H1 (cell line): ENCODE data around the gene JUP. TPM values are rescaled to one million over a fixed set of nuclear protein-coding genes. Genes with fewer than 3 reads are reported as not detected.

Experiments
- CTCF ChIA-PET: fragments of 300-600 bp; sonication (Branson Sonifier 250); formaldehyde crosslinking; loops from one replicate; lab custom pipeline; 2021; ENCODE audit not compliant: partially characterized antibody; lab: Charles Lee
- POLR2A ChIA-PET: fragments of 300-600 bp; sonication (Branson Sonifier 250); formaldehyde crosslinking; loops from one replicate; lab custom pipeline; 2021; ENCODE audit warnings: inconsistent platforms; ENCODE audit not compliant: partially characterized antibody; lab: Charles Lee
- DNase-seq, 2 experiments: peaks; one replicate each; pipeline versions ENCODE4 v3.0.0 to v3.0.0-alpha.2; 2010 to 2022; ENCODE audit warnings: low spot score in 2 of 2, low read depth in 1 of 2, mixed read lengths in 1 of 2
- FAIRE-seq: peaks from 2 replicates; lab custom pipeline; 2011; peaks lifted over from hg19 to GRCh38; lab: Jason Lieb, UNC
- H2AFZ ChIP-seq: 2 replicates; pipeline ENCODE4 v1.8.1; 2012; ENCODE audit warnings: low read length, inconsistent platforms
- H2AK5ac ChIP-seq: 2 replicates; pipeline ENCODE4 v1.6.1; 2013; ENCODE audit warnings: low read depth, low read length
- H2BK120ac ChIP-seq: replicated peaks from 2 replicates; pipeline ENCODE3; 2013; ENCODE audit warnings: low read depth, low read length, inconsistent platforms
- H2BK12ac ChIP-seq: 2 replicates; pipeline ENCODE4 v1.6.1; 2013; ENCODE audit warnings: low read depth, low read length
- H2BK15ac ChIP-seq: 2 replicates; pipeline ENCODE4 v1.6.1; 2013; ENCODE audit warnings: low read length
- H2BK20ac ChIP-seq: 2 replicates; pipeline ENCODE4 v1.6.1; 2013; ENCODE audit warnings: low read length
- H2BK5ac ChIP-seq: 2 replicates; pipeline ENCODE4 v1.6.1; 2013; ENCODE audit warnings: low read depth, low read length
- H3K14ac ChIP-seq: 2 replicates; pipeline ENCODE4 v1.6.1; 2013; ENCODE audit warnings: inconsistent platforms; ENCODE audit not compliant: insufficient read length
- H3K18ac ChIP-seq: 2 replicates; pipeline ENCODE4 v1.6.1; 2013; ENCODE audit warnings: low read length; ENCODE audit errors: extremely low read depth
- H3K23ac ChIP-seq: 2 replicates; pipeline ENCODE4 v1.6.1; 2013; ENCODE audit warnings: inconsistent platforms; ENCODE audit not compliant: insufficient read length
- H3K23me2 ChIP-seq: 2 replicates; pipeline ENCODE4 v1.6.1; 2013; ENCODE audit warnings: low read depth, low read length
- H3K27ac ChIP-seq: 2 replicates; pipeline ENCODE4 v1.6.1; 2011; ENCODE audit warnings: low read depth, low read length, inconsistent platforms
- H3K27me3 ChIP-seq, 4 experiments: replicated peaks in 1 of 4; 1 replicate in 1 of 4; 2 replicates in 3 of 4; pipeline versions ENCODE4 v1.6.1 to v1.8.1; 2011 to 2013; ENCODE audit warnings: low read length in 3 of 4, mild to moderate bottlenecking in 3 of 4, inconsistent platforms in 2 of 4, mixed read lengths in 2 of 4, moderate library complexity in 1 of 4; ENCODE audit not compliant: control insufficient read depth in 3 of 4, insufficient read depth in 3 of 4; ENCODE audit errors: extremely low read depth in 1 of 4
- H3K36me3 ChIP-seq, 4 experiments: 2 replicates each; pipeline versions ENCODE4 v1.6.1 to v1.8.1; 2011 to 2013; ENCODE audit warnings: mild to moderate bottlenecking in 4 of 4, low read length in 3 of 4, moderate library complexity in 2 of 4, control low read depth in 1 of 4, inconsistent platforms in 1 of 4; ENCODE audit not compliant: insufficient read depth in 4 of 4, control insufficient read depth in 2 of 4
- H3K4ac ChIP-seq: replicated peaks from 2 replicates; pipeline ENCODE3; 2013; ENCODE audit warnings: low read length, low read depth, mixed read lengths, inconsistent platforms; ENCODE audit not compliant: insufficient read length
- H3K4me1 ChIP-seq, 4 experiments: replicated peaks in 1 of 4; 1 replicate in 1 of 4; 2 replicates in 3 of 4; pipeline versions ENCODE4 v1.6.1 to v1.8.1; 2011 to 2013; ENCODE audit warnings: low read length in 3 of 4, inconsistent platforms in 2 of 4, mixed read lengths in 1 of 4; ENCODE audit not compliant: insufficient read depth in 4 of 4, control insufficient read depth in 3 of 4
- H3K4me2 ChIP-seq, 2 experiments: 2 replicates each; pipeline versions ENCODE4 v1.6.1 to v1.8.1; 2011 to 2013; ENCODE audit warnings: low read depth in 2 of 2, low read length in 2 of 2, control low read depth in 1 of 2, inconsistent platforms in 1 of 2, mild to moderate bottlenecking in 1 of 2; ENCODE audit not compliant: insufficient read depth in 1 of 2
- H3K4me3 ChIP-seq, 4 experiments: fragments of 200-600, 300-600 bp in 1 of 4; sonication (generic), shearing (Covaris generic), sonication (Bioruptor Twin) in 1 of 4; 2 replicates each; pipeline versions ENCODE4 v1.5.1 to v1.8.1; 2011 to 2016; ENCODE audit warnings: low read length in 4 of 4, low read depth in 3 of 4, control low read depth in 2 of 4, inconsistent platforms in 2 of 4, mild to moderate bottlenecking in 2 of 4, mixed read lengths in 1 of 4, moderate library complexity in 1 of 4; ENCODE audit not compliant: insufficient read depth in 2 of 4; ENCODE audit errors: extremely low read depth in 1 of 4
- H3K56ac ChIP-seq: replicated peaks from 2 replicates; pipeline ENCODE3; 2013; ENCODE audit warnings: low read depth, mild to moderate bottlenecking, mixed read lengths, low read length, inconsistent platforms; ENCODE audit not compliant: insufficient read length
- H3K79me1 ChIP-seq: 2 replicates; pipeline ENCODE4 v1.6.1; 2013; ENCODE audit warnings: low read depth, low read length, control low read depth
- H3K79me2 ChIP-seq, 2 experiments: 2 replicates each; pipeline versions ENCODE4 v1.6.1 to v1.8.1; 2012 to 2013; ENCODE audit warnings: low read length in 2 of 2, mild to moderate bottlenecking in 2 of 2, inconsistent platforms in 1 of 2; ENCODE audit not compliant: insufficient read depth in 2 of 2, control insufficient read depth in 1 of 2
- H3K9ac ChIP-seq, 4 experiments: replicated peaks in 1 of 4; 1 replicate in 1 of 4; 2 replicates in 3 of 4; pipeline versions ENCODE4 v1.6.1 to v1.8.1; 2011 to 2013; ENCODE audit warnings: low read depth in 3 of 4, low read length in 3 of 4, control low read depth in 2 of 4, mild to moderate bottlenecking in 2 of 4, moderate library complexity in 2 of 4, inconsistent platforms in 1 of 4; ENCODE audit errors: extremely low read depth in 1 of 4
- H3K9me3 ChIP-seq, 2 experiments: 2 replicates each; pipeline versions ENCODE4 v1.6.1 to v1.8.1; 2012 to 2013; ENCODE audit warnings: mild to moderate bottlenecking in 2 of 2, moderate library complexity in 2 of 2, control low read depth in 1 of 2, inconsistent platforms in 1 of 2, low read depth in 1 of 2, low read length in 1 of 2, mixed read lengths in 1 of 2; ENCODE audit not compliant: insufficient read depth in 2 of 2
- H4K20me1 ChIP-seq, 2 experiments: replicated peaks in 1 of 2; 2 replicates each; pipeline versions ENCODE3 to v1.8.1; 2011 to 2013; ENCODE audit warnings: inconsistent platforms in 2 of 2, low read length in 2 of 2, mild to moderate bottlenecking in 1 of 2; ENCODE audit not compliant: insufficient read depth in 2 of 2, control insufficient read depth in 1 of 2
- H4K5ac ChIP-seq: 2 replicates; pipeline ENCODE4 v1.6.1; 2013; ENCODE audit warnings: low read length, low read depth, mixed read lengths, inconsistent platforms; ENCODE audit not compliant: insufficient read length
- H4K8ac ChIP-seq: 2 replicates; pipeline ENCODE4 v1.8.0; 2013; ENCODE audit warnings: mild to moderate bottlenecking, moderate library complexity, low read length, inconsistent platforms; ENCODE audit not compliant: insufficient read depth; ENCODE audit errors: extremely low read depth
- H4K91ac ChIP-seq: replicated peaks from 2 replicates; pipeline ENCODE3; 2013; ENCODE audit warnings: low read length, mixed read lengths, inconsistent platforms; ENCODE audit not compliant: insufficient read length
- BACH1 ChIP-seq: IDR thresholded peaks from 2 replicates; pipeline ENCODE4 v1.6.1; 2012; ENCODE audit warnings: low read length, improper control_type of control experiment
- BCL11A ChIP-seq, 2 experiments: IDR thresholded peaks; one replicate each; pipeline ENCODE4 v1.6.1; 2011; ENCODE audit warnings: low read depth in 2 of 2, low read length in 2 of 2, mild to moderate bottlenecking in 2 of 2
- CBX8 ChIP-seq: fragments of 300-800, 300-1000 bp; sonication (generic); IDR thresholded peaks from 2 replicates; pipeline ENCODE4 v1.7.1; 2016; ENCODE audit warnings: low read depth, low read length, borderline replicate concordance
- CHD2 ChIP-seq: IDR thresholded peaks from 2 replicates; pipeline ENCODE4 v1.6.1; 2012; ENCODE audit warnings: low read length, improper control_type of control experiment
- FOSL1 ChIP-seq: IDR thresholded peaks from 2 replicates; pipeline ENCODE4 v1.6.1; 2011; ENCODE audit warnings: mild to moderate bottlenecking, low read depth, low read length, moderate library complexity; ENCODE audit not compliant: insufficient read depth
- GTF2F1 ChIP-seq: IDR thresholded peaks from 2 replicates; pipeline ENCODE4 v1.6.1; 2012; ENCODE audit warnings: low read depth, low read length, improper control_type of control experiment, borderline replicate concordance
- NRF1 ChIP-seq: IDR thresholded peaks from 2 replicates; pipeline ENCODE4 v1.6.1; 2011; ENCODE audit warnings: mild to moderate bottlenecking, low read depth, low read length, improper control_type of control experiment
- YY1 ChIP-seq: IDR thresholded peaks from 2 replicates; pipeline ENCODE4 v1.6.1; 2011; ENCODE audit warnings: low read depth, mild to moderate bottlenecking, low read length
- WGBS, 2 experiments: shearing (Covaris generic) in 1 of 2; methylation state at CpG; one replicate each; pipeline versions ENCODE4 v1.1.6 to v1.1.7; 2013 to 2015; ENCODE audit warnings: low lambda C conversion rate in 2 of 2, mixed read lengths in 2 of 2, inconsistent platforms in 1 of 2, low coverage in 1 of 2, missing lambda C conversion rate in 1 of 2; ENCODE audit not compliant: insufficient replicate concordance in 2 of 2, insufficient coverage in 1 of 2, insufficient read length in 1 of 2; ENCODE audit errors: extremely low coverage in 1 of 2, missing lambda C conversion rate in 1 of 2; 5-methylcytosine and 5-hydroxymethylcytosine counted together
- polyA plus RNA-seq, 7 experiments: library from polyadenylated mRNA; depleted of rRNA in 3 of 7; stranded (reverse) in 5 of 7; unstranded in 2 of 7; fragments of >200 nt in 5 of 7; fragments of 200-250 nt in 2 of 7; gene quantifications; 1 replicate in 5 of 7; 2 replicates in 1 of 7; 4 replicates in 1 of 7; pipeline versions ENCODE4 v1.2.1 to v1.2.3, GENCODE V29; 2011 to 2013; ENCODE audit warnings: missing spikeins in 2 of 7, mixed read lengths in 2 of 7
- total RNA-seq: library from RNA; stranded (reverse); fragmentation: NEBNext Ultra II Directional; extraction: Animal tissue kit (Norgen Biotek cat#: 25700); gene quantifications from 2 replicates; pipeline ENCODE4 v1.2.1, GENCODE V29; 2021
- TF ChIP-seq, protein P1 (sequence below): IDR thresholded peaks from 2 replicates; pipeline ENCODE4 v1.6.1; 2012; ENCODE audit warnings: low read length, inconsistent platforms
- TF ChIP-seq, protein P2 (sequence below): IDR thresholded peaks from 2 replicates; pipeline ENCODE4 v1.6.1; 2011; ENCODE audit warnings: low read length, improper control_type of control experiment
- TF ChIP-seq, protein P3 (sequence below): IDR thresholded peaks from 2 replicates; pipeline ENCODE4 v1.6.1; 2012; ENCODE audit warnings: inconsistent platforms

The JUP gene
- total and polyA plus RNA-seq, 2 of the 8 experiments (the other 6 are each of a cell fraction or from before 2014, with no cell fraction given) = 62.8 to 102 TPM

DNA sequence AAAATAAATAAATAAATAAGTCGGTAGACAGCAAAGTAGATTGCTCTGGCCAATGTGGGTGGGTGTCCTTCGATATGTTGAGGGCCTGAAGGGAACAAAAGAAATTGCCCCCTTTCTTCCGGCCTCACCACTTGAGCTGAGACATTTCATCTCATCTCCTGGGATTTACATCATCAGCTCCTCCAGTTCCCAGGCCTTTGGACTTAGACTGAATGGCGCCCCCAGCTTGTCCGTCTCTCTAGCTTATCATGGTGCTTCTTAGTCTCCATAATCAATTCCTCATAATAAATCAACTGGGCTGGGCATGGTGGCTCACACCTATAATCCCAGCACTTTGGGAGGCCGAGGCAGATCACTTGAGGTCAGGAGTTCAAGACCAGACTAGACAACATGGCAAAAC lies 38.2 kb downstream of the JUP start:
- H2AK5ac ChIP-seq = no peak overlapping the region
- H2BK20ac ChIP-seq = no peak overlapping the region
- H4K5ac ChIP-seq = no peak overlapping the region
- no peaks in the 10 kb centered on the region for H4K20me1 ChIP-seq
- H3K4me1 ChIP-seq = no peaks in the 10 kb centered on the region
- H3K36me3 ChIP-seq = no peaks in the 10 kb centered on the region
- no peak overlapping the region for H3K27ac ChIP-seq
- no peak overlapping the region for H3K56ac ChIP-seq
- DNase-seq (no peak), FAIRE-seq (no peak)
- peaks cover 0 to 3% (median 0%) of the 10 kb centered on the region in 4 experiments; a peak in 2 of 7 replicates for H3K27me3 ChIP-seq
- no peaks in the 10 kb centered on the region for H3K23me2 ChIP-seq
- WGBS, 2 experiments = 82% methylated on average over 6 of the region's 6 CpGs; no CpG with 5 or more reads in 1 of the 2 experiments
- no peak overlapping the region for H3K4me2 ChIP-seq
- no peak overlapping the region for H3K4ac ChIP-seq
- ChIA-PET CTCF (interaction anchor here (0.6 to 2.0 kb wide), 10 partner anchors 10 to 63 kb away, joined by 3 to 6 read pairs (median 4); partner anchors contain the start of gene JUP), POLR2A (interaction anchor here (0.8 to 1.6 kb wide), 10 partner anchors 14 to 60 kb away, joined by 3 to 7 read pairs (median 4); partner anchors contain the start of genes HAP1 and JUP)
- no peak overlapping the region for H4K91ac ChIP-seq
- H2AFZ ChIP-seq = no peak overlapping the region
- H3K14ac ChIP-seq = no peak overlapping the region
- H3K18ac ChIP-seq = no peak overlapping the region
- H3K23ac ChIP-seq = no peak overlapping the region
- no peaks in the 10 kb centered on the region for H3K79me2 ChIP-seq
- H3K79me1 ChIP-seq = no peaks in the 10 kb centered on the region
- H3K9ac ChIP-seq = no peak overlapping the region
- no peak overlapping the region for H2BK15ac ChIP-seq
- H3K4me3 ChIP-seq = no peak overlapping the region
- no peak overlapping the region for H2BK5ac ChIP-seq
- H4K8ac ChIP-seq = no peak overlapping the region
- TF ChIP-seq, protein P1, sequence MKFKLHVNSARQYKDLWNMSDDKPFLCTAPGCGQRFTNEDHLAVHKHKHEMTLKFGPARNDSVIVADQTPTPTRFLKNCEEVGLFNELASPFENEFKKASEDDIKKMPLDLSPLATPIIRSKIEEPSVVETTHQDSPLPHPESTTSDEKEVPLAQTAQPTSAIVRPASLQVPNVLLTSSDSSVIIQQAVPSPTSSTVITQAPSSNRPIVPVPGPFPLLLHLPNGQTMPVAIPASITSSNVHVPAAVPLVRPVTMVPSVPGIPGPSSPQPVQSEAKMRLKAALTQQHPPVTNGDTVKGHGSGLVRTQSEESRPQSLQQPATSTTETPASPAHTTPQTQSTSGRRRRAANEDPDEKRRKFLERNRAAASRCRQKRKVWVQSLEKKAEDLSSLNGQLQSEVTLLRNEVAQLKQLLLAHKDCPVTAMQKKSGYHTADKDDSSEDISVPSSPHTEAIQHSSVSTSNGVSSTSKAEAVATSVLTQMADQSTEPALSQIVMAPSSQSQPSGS = no peak
- no peak for TF ChIP-seq CHD2
- no peak for TF ChIP-seq FOSL1
- TF ChIP-seq BCL11A (IDR thresholded peaks at IDR 0.05; ENCODE audit: low read depth in 2 of 2, low read length in 2 of 2) = no peak
- TF ChIP-seq CBX8 = no peak
- TF ChIP-seq, protein P2, sequence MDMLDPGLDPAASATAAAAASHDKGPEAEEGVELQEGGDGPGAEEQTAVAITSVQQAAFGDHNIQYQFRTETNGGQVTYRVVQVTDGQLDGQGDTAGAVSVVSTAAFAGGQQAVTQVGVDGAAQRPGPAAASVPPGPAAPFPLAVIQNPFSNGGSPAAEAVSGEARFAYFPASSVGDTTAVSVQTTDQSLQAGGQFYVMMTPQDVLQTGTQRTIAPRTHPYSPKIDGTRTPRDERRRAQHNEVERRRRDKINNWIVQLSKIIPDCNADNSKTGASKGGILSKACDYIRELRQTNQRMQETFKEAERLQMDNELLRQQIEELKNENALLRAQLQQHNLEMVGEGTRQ = no peak
- no peak for TF ChIP-seq BACH1
- TF ChIP-seq, protein P3, sequence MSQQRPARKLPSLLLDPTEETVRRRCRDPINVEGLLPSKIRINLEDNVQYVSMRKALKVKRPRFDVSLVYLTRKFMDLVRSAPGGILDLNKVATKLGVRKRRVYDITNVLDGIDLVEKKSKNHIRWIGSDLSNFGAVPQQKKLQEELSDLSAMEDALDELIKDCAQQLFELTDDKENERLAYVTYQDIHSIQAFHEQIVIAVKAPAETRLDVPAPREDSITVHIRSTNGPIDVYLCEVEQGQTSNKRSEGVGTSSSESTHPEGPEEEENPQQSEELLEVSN = no peak
- no peak for TF ChIP-seq NRF1
- no peak for TF ChIP-seq YY1
- TF ChIP-seq GTF2F1 = no peak
- no peak overlapping the region for H2BK12ac ChIP-seq
- no peak overlapping the region for H2BK120ac ChIP-seq
- H3K9me3 ChIP-seq = no peaks in the 10 kb centered on the region
